ENCODE measurements around the gene GRB2. TPM values are rescaled to one million over a fixed set of nuclear protein-coding genes. Genes with fewer than 3 reads are reported as not detected.
"Not testable (repeated sequence)": the region's sequence is repeated elsewhere in the genome, so short reads cannot be mapped to it uniquely, and the experiment has no call there.

GRB2 gene
- total and polyA plus RNA-seq, 10 of the 15 experiments (the other 5 are each of a cell fraction or from before 2014, with no cell fraction given), result 113 to 268 (median 158) TPM

DNA sequence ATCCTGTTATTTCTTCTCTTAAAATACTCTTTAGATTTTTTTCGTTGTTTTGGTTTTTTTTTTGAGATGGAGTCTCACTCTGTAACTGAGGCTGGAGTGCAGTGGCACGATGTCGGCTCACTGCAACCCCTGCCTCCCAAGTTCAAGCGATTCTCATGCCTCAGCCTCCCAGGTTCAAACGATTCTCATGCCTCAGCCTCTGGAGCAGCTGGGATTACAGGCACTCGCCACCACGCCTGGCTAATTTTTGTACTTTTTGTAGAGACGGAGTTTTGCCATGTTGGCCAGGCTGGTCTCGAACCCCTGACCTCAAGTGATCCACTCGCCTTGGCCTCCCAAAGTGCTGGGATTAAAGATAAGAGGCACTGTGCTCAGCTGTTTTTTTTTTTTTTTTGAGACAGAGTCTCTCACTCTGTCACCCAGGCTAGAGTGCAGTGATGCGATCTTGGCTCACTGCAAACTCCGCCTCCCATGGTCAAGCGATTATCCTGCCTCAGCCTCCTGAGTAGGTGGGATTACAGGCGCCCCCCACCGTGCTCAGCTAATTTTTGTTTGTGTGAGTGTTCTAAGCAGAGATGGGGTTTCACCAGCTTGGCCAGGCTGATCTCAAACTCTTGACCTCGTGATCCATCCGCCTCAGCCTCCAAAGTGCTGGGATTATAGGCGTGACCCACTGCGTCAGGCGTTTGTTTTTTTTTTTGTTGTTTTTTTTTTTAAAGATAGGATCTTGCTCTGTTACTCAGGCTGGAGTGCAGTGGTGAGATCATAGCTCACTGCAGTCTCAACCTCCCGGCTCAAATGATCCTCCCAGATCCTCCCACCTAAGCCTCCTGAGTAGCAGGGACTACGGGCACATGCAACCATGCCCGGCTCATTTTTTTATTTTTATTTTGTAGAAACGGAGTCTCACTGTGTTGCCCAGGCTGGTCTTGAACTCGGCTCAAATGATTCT lies 37.4 kb downstream of the GRB2 start:
- FAIRE-seq; H3K9me3 ChIP-seq (replicated peaks; ENCODE audit: control insufficient read depth, insufficient read depth, low read length); in situ Hi-C loops (cut with MboI); ATAC-seq; H3K4me3 ChIP-seq; DNase-seq (ENCODE audit: low read depth, low spot score); BruUV-seq (replicated peaks); H3K27ac ChIP-seq (ENCODE audit: control insufficient read depth, insufficient read depth); H3K27me3 ChIP-seq (replicated peaks in 1 of 2; ENCODE audit: control insufficient read depth in 2 of 2, insufficient read depth in 2 of 2, low read length in 1 of 2); H4K20me1 ChIP-seq (ENCODE audit: control insufficient read depth, insufficient read depth); H3K4me2 ChIP-seq (ENCODE audit: control insufficient read depth, insufficient read depth); H2AFZ ChIP-seq (ENCODE audit: control insufficient read depth, low read depth, low read length); H3K9ac ChIP-seq (ENCODE audit: control insufficient read depth, insufficient read depth, low read length): not testable (repeated sequence)
- ChIA-PET CTCF (interaction anchor here (0.6 to 1.4 kb wide), 5 partner anchors 11 to 267 kb away, joined by 3 to 4 read pairs (median 3); partner anchors contain the start of gene MIF4GD), SMC1A (ENCODE audit: uncharacterized antibody, unreplicated experiment) (interaction anchor here (1.2 to 9.8 kb wide), 9 partner anchors 13 to 86 kb away, joined by 3 to 125 read pairs (median 5); partner anchors contain the start of gene SLC25A19), RAD21 (ENCODE audit: unreplicated experiment) (interaction anchor here (1.1 to 1.9 kb wide), 5 partner anchors 11 to 29 kb away, joined by 3 to 6 read pairs (median 5); no protein-coding TSS in a partner anchor), POLR2A (interaction anchor here (0.6 to 4.7 kb wide), 5 partner anchors 10 to 162 kb away, joined by 3 to 25 read pairs (median 3); partner anchors contain the start of gene NUP85)
- TF ChIP-seq MLLT1 (IDR thresholded peaks at IDR 0.05), result 0 out of 2 replicates have a peak, but pooled peaks have one; percentile 21
- intact Hi-C loops (cut with micrococcal nuclease; ENCODE audit: unreplicated experiment), result loop anchor here (5.0 kb wide), 1 partner anchor 34 kb away; no protein-coding TSS in a partner anchor
- peaks cover 98% of the 10 kb centered on the region for H3K79me2 ChIP-seq (ENCODE audit: control insufficient read depth, insufficient read depth, low read length)
- H3K36me3 ChIP-seq (ENCODE audit: control insufficient read depth in 2 of 2, insufficient read depth in 2 of 2, low read length in 1 of 2), result peaks cover 0 to 17% of the 10 kb centered on the region in 2 experiments; a peak in 3 of 4 replicates
- WGBS (ENCODE audit: insufficient coverage, insufficient replicate concordance, low lambda C conversion rate, missing lambda C conversion rate), result 60% methylated on average over 25 of the region's 25 CpGs
- peaks cover 49% of the 10 kb centered on the region for H3K4me1 ChIP-seq (ENCODE audit: control insufficient read depth, insufficient read depth, low read length)

Data from GM12878 (cell line).